Measurements from ENCODE around the gene WASHC3.

DNA sequence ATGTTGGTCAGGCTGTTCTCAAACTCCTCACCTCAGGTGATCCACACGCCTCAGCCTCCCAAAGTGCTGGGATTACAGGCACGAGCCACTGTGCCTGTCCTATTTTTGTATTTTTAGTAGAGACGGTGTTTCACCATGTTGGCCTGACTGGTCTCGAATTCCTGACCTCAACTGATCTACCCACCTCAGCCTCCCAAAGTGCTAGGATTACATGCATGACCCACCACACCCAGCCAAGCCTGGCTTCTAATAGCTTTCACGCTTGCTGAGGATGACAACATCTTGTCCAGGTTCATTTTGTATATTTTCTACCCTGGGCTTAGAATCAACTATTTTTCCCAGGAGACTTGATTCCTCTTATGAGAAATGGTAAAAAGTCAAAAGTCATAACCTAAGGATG, 64.7 kb downstream of the WASHC3 start:
- TF ChIP-seq CTCF (conservative IDR thresholded peaks at IDR 0.05; ENCODE audit: low read depth in 2 of 2) (no peak), EZH2 (IDR thresholded peaks at IDR 0.05; ENCODE audit: low read depth, unreplicated experiment) (no peak), POLR2AphosphoS5 (IDR thresholded peaks at IDR 0.05; ENCODE audit: low read depth) (no peak), EZH2phosphoT487 (IDR thresholded peaks at IDR 0.05; ENCODE audit: unreplicated experiment) (no peak), ETS1 (IDR thresholded peaks at IDR 0.05) (no peak), ZNF331 (CRISPR knock-in tag; IDR thresholded peaks at IDR 0.05; ENCODE audit: low read depth) (no peak), REST (IDR thresholded peaks at IDR 0.05; ENCODE audit: unreplicated experiment) (no peak), ZNF114 (CRISPR knock-in tag; IDR thresholded peaks at IDR 0.05) (no peak), JUNB (IDR thresholded peaks at IDR 0.05; ENCODE audit: unreplicated experiment) (no peak), CREB1 (CRISPR knock-in tag; IDR thresholded peaks at IDR 0.05; ENCODE audit: low read depth) (no peak)
